Activated T-cell treated with anti-CD3 and anti-CD28 coated beads for 1 hour (primary cell): ENCODE results near the gene CENPN.
A peak's percentile ranks its signal among the peaks of the same experiment; 100 is the strongest.

ENCODE experiments used
- DNase-seq: peaks from one replicate; pipeline ENCODE4 v3.0.0-alpha.2; 2020; ENCODE audit warnings: low read depth

The CENPN gene

GRCh38 chr16:81029930-81030604, 23.1 kb downstream of the CENPN start:
- no peak for DNase-seq

GRCh38 chr16:81035398-81035974, 28.5 kb downstream of the CENPN start, which contains the start of gene ATMIN:
TSS of gene ATMIN (plus strand) at chr16:81035842. CDS start at chr16:81035871, 29 bp downstream.
- peak; percentile 90 for DNase-seq

- no peak for DNase-seq
These were observed 29.1 kb downstream of the CENPN start for GRCh38 chr16:81035975-81036750.

- no peak for DNase-seq
These were observed 29.8 kb downstream of the CENPN start for GRCh38 chr16:81036751-81037350.

- no peak for DNase-seq
These were observed 33.1 kb downstream of the CENPN start for GRCh38 chr16:81040131-81040530.

GRCh38 chr16:81040842-81041241, 33.8 kb downstream of the CENPN start:
- DNase-seq = no peak

- DNase-seq = no peak
These were observed 34.7 kb downstream of the CENPN start for GRCh38 chr16:81041696-81042095.

- no peak for DNase-seq
These were observed 35.8 kb downstream of the CENPN start for GRCh38 chr16:81042821-81043220.

- DNase-seq = no peak
These were observed 46.7 kb downstream of the CENPN start for GRCh38 chr16:81053761-81054160.

- DNase-seq = no peak
These were observed 53.7 kb downstream of the CENPN start for GRCh38 chr16:81060576-81061306.

GRCh38 chr16:81061307-81061640, 54.3 kb downstream of the CENPN start:
- DNase-seq = no peak

- DNase-seq = no peak
These were observed 55.0 kb downstream of the CENPN start for GRCh38 chr16:81061871-81062608.

GRCh38 chr16:81066681-81067080, 59.7 kb downstream of the CENPN start:
- no peak for DNase-seq

- DNase-seq = no peak
These were observed 60.2 kb downstream of the CENPN start for GRCh38 chr16:81067166-81067565.

GRCh38 chr16:81069063-81069462, 62.0 kb downstream of the CENPN start:
- DNase-seq = no peak

GRCh38 chr16:81070979-81071378, 64.0 kb downstream of the CENPN start:
- DNase-seq = no peak

- DNase-seq = no peak
These were observed 64.8 kb downstream of the CENPN start for GRCh38 chr16:81071805-81072204.

- no peak for DNase-seq
These were observed 66.7 kb downstream of the CENPN start for GRCh38 chr16:81073560-81074330.

GRCh38 chr16:81076566-81077075, 69.6 kb downstream of the CENPN start:
- DNase-seq = peak; percentile 92
